ACC112 (cell line): Measurements from ENCODE around the gene ST6GAL2.

Experiments
- H2AFZ ChIP-seq: fragments of 200-600 bp; sonication (generic); one replicate; pipeline ENCODE4 v1.6.0; 2017; ENCODE audit warnings: antibody characterized with exemption, low read length; ENCODE audit not compliant: unreplicated experiment
- H3K27ac ChIP-seq: fragments of 200-600 bp; sonication (generic); 2 replicates; pipeline ENCODE4 v1.5.1; 2014; ENCODE audit warnings: low read depth, mild to moderate bottlenecking, antibody characterized with exemption, low read length, moderate library complexity
- H3K27me3 ChIP-seq: fragments of 200-600 bp; sonication (generic); 2 replicates; pipeline ENCODE4 v1.6.1; 2014; ENCODE audit warnings: mild to moderate bottlenecking, antibody characterized with exemption, low read length, moderate library complexity, mixed read lengths; ENCODE audit not compliant: insufficient read depth
- H3K36me3 ChIP-seq: fragments of 200-600 bp; sonication (generic); 2 replicates; pipeline ENCODE4 v1.6.1; 2016; ENCODE audit warnings: mild to moderate bottlenecking, antibody characterized with exemption, low read length, moderate library complexity, mixed read lengths; ENCODE audit not compliant: insufficient read depth
- H3K4me1 ChIP-seq: fragments of 200-600 bp; sonication (generic); one replicate; pipeline ENCODE4 v1.6.1; 2016; ENCODE audit warnings: low read length, mixed read lengths; ENCODE audit not compliant: insufficient read depth, unreplicated experiment, control insufficient read depth
- H3K4me3 ChIP-seq: fragments of 200-600 bp; sonication (generic); 2 replicates; pipeline ENCODE4 v1.5.1; 2014; ENCODE audit warnings: mild to moderate bottlenecking, low read depth, low read length
- H3K79me2 ChIP-seq: fragments of 200-600 bp; sonication (generic); one replicate; pipeline ENCODE4 v1.6.0; 2016; ENCODE audit warnings: low read length; ENCODE audit not compliant: control insufficient read depth, unreplicated experiment, insufficient read depth

Gene ST6GAL2

DNA sequence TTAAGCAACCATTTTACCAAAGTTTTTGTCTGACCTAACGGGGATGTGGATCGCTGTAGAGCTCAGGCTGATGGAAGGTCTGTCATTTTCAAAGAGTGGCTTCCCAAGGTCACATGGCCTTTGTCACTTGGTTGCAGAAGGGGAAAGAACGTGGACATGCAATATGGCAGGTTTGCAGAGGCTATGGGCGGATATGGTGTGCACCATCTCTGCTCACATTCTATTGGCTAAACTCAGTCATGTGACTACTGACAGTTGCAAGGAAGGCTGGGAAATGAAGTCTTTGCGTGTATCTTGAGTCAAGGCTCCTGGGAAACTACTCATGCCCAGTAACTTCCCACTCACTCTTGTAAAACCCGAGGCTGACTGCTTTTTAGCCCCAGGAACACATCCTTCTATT, 96.8 kb downstream of the ST6GAL2 start:
- H3K4me1 ChIP-seq, result no peaks in the 10 kb centered on the region
- H3K27ac ChIP-seq, result no peak overlapping the region
- no peak overlapping the region for H2AFZ ChIP-seq
- H3K4me3 ChIP-seq, result no peak overlapping the region
- no peaks in the 10 kb centered on the region for H3K79me2 ChIP-seq
- no peaks in the 10 kb centered on the region for H3K36me3 ChIP-seq
- H3K27me3 ChIP-seq, result no peaks in the 10 kb centered on the region

DNA sequence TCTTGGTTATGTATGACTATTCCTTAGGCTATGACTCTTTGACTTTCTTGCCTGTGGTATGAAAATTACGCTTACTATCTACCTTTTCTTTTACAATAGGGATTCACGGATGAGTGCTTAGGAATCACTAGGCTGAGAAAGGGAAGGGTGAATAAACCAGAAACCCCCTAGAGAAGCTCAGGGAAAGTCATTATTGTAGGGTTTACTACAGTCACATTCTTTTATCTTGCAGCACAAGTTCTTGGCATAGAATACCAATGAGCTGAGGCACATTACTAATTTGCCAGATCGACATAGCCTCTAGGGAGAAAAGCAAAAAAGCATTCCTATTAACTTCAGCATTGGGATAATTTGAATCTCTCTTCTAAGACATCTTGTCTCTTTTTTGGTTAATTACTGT, 103.3 kb downstream of the ST6GAL2 start:
- H3K4me3 ChIP-seq, result no peak overlapping the region
- no peaks in the 10 kb centered on the region for H3K4me1 ChIP-seq
- no peak overlapping the region for H3K27ac ChIP-seq
- no peaks in the 10 kb centered on the region for H3K79me2 ChIP-seq
- H3K27me3 ChIP-seq, result no peaks in the 10 kb centered on the region
- no peaks in the 10 kb centered on the region for H3K36me3 ChIP-seq
- H2AFZ ChIP-seq, result no peak overlapping the region

- Histone ChIP-seq H3K27me3 (no peaks in the 10 kb centered on the region), H3K4me1 (no peaks in the 10 kb centered on the region), H3K4me3 (no peak overlapping the region), H2AFZ (no peak overlapping the region), H3K27ac (no peak overlapping the region), H3K36me3 (no peaks in the 10 kb centered on the region), H3K79me2 (no peaks in the 10 kb centered on the region)
These were observed 104.8 kb downstream of the ST6GAL2 start for GRCh38 chr2:106781196-106781595.

DNA sequence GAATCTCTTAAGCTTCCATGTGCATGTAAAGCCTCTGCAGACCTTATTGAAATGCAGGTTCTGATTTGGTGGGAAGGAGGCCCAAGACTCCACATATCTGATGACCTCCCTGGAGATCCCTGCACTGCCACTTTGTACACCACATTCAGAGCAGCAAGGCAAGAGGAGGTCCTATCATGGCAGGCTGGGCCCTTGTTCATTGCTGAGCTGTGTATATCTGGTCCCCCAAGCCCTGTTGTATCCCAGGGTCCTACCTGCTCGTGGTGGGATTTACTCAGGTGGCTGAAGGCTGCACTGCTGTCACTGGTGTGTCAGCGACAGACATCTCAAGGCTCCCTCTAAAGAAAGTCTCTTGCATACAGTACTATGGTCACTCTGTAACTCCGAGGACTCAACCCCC, 114.2 kb downstream of the ST6GAL2 start:
- no peaks in the 10 kb centered on the region for H3K79me2 ChIP-seq

DNA sequence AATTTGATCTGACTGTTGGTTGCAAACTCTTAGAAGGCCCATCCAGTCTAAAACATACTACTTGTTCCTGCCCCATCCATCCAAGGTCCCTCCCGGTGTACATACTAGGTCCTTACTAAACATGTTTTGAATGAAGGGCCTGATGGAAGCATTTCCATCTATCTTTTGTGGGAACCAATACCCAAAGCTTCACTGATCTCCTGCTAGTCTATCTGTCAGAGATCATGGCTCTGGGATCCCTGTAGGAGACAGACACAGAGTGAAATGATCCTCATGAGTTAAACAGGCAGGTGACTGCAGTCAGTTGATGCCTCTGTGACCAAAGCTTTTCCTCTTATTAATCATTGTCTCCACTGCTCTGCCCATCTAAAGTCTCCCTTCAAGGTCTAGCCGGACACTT, 115.0 kb downstream of the ST6GAL2 start:
- no peak overlapping the region for H3K4me3 ChIP-seq
- H3K79me2 ChIP-seq, result no peaks in the 10 kb centered on the region
- no peaks in the 10 kb centered on the region for H3K27me3 ChIP-seq
- H3K27ac ChIP-seq, result no peak overlapping the region
- H3K36me3 ChIP-seq, result no peaks in the 10 kb centered on the region
- H2AFZ ChIP-seq, result no peak overlapping the region
- no peaks in the 10 kb centered on the region for H3K4me1 ChIP-seq

More for the DNA sequence above, 114.2 kb downstream of the ST6GAL2 start:
- H3K27ac ChIP-seq, result no peak overlapping the region
- no peaks in the 10 kb centered on the region for H3K27me3 ChIP-seq
- no peak overlapping the region for H2AFZ ChIP-seq
- H3K4me3 ChIP-seq, result no peak overlapping the region
- no peaks in the 10 kb centered on the region for H3K36me3 ChIP-seq
- H3K4me1 ChIP-seq, result no peaks in the 10 kb centered on the region

DNA sequence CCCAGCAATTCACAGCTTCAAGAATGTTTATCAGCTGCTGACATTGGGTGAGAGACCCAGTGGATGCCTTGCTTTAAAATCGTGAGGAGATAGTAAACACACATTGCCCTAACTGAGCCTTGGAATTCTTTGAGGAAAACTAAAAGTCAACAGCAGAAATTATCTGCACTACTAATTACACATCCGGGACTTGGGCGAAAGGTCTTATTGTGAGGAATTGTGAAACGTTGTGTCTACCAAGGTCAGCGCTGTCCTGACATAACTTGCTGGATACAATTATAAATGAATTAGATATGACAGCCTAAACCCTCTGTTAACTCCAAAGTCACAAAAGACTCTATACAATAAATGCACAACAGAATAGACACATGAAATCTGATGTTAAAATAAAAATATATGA, 121.4 kb downstream of the ST6GAL2 start:
- H3K27me3 ChIP-seq, result no peaks in the 10 kb centered on the region

GRCh38 chr2:106759966-106760365, 126.0 kb downstream of the ST6GAL2 start:
- Histone ChIP-seq H3K36me3 (no peaks in the 10 kb centered on the region), H2AFZ (no peak overlapping the region), H3K4me1 (no peaks in the 10 kb centered on the region), H3K27ac (no peak overlapping the region), H3K79me2 (no peaks in the 10 kb centered on the region), H3K4me3 (no peak overlapping the region), H3K27me3 (no peaks in the 10 kb centered on the region)

More for the DNA sequence above, 121.4 kb downstream of the ST6GAL2 start:
- H3K27ac ChIP-seq, result no peak overlapping the region
- no peaks in the 10 kb centered on the region for H3K36me3 ChIP-seq
- H2AFZ ChIP-seq, result no peak overlapping the region
- no peak overlapping the region for H3K4me3 ChIP-seq
- no peaks in the 10 kb centered on the region for H3K4me1 ChIP-seq
- no peaks in the 10 kb centered on the region for H3K79me2 ChIP-seq

GRCh38 chr2:106758901-106759497, 127.0 kb downstream of the ST6GAL2 start:
- Histone ChIP-seq H3K36me3 (no peaks in the 10 kb centered on the region), H3K4me3 (no peak overlapping the region), H3K79me2 (no peaks in the 10 kb centered on the region), H3K27ac (no peak overlapping the region), H2AFZ (no peak overlapping the region), H3K4me1 (no peaks in the 10 kb centered on the region), H3K27me3 (no peaks in the 10 kb centered on the region)
